ENCODE measurements around the gene MAML3.

- TF ChIP-seq POLR2A (IDR thresholded peaks at IDR 0.05; ENCODE audit: low read length) (no peak), GATA1 (IDR thresholded peaks at IDR 0.05; ENCODE audit: low read depth, low read length) (no peak)
Observed at GRCh38 chr4:139838811-139839210, 315.2 kb downstream of the MAML3 start.
